22Rv1 (cell line): Measurements from ENCODE around the gene OR2M2.

Source experiments
- CTCF ChIP-seq: fragments of 450-650 bp; IDR thresholded peaks from 2 replicates; pipeline ENCODE4 v1.5.1; 2017; ENCODE audit warnings: mild to moderate bottlenecking
- ZFX ChIP-seq: fragments of 450-650 bp; IDR thresholded peaks from 2 replicates; pipeline ENCODE4 v1.6.1; 2017; ENCODE audit warnings: antibody characterized with exemption, borderline replicate concordance

- TF ChIP-seq CTCF = peak; percentile 44
- TF ChIP-seq ZFX = no peak
Observed at GRCh38 chr1:248189026-248189425, 14.4 kb downstream of the OR2M2 start.
